T1000 (cell line): Measurements from ENCODE around the gene PCDHB2.
"Not testable (repeated sequence)": the region's sequence is repeated elsewhere in the genome, so short reads cannot be mapped to it uniquely, and the experiment has no call there.

Experiments
- DNase-seq: peaks from one replicate; lab custom pipeline; 2025; ENCODE audit warnings: mixed read lengths; lab: John Stamatoyannopoulos, UW

PCDHB2 gene

GRCh38 chr5:141094481-141095262 is at the start of gene PCDHB2:
PCDHB2 (plus strand) TSS chr5:141094615; CDS start chr5:141094791, 176 bp downstream.
- DNase-seq: peak; percentile 60

GRCh38 chr5:141050622-141051520 is 43.5 kb upstream of the PCDHB2 start, which contains the start of gene PCDHB1:
PCDHB1 (plus strand) TSS chr5:141051374; CDS start chr5:141051471, 97 bp downstream.
- DNase-seq: no peak

GRCh38 chr5:141051521-141051866 is 42.9 kb upstream of the PCDHB2 start:
- DNase-seq: no peak

GRCh38 chr5:141077826-141078225 is 16.6 kb upstream of the PCDHB2 start:
- no peak for DNase-seq

- no peak for DNase-seq
Observed at GRCh38 chr5:141082228-141082627, 12.2 kb upstream of the PCDHB2 start.

- peak; percentile 44 for DNase-seq
Observed at GRCh38 chr5:141084487-141084989, 9.9 kb upstream of the PCDHB2 start.

GRCh38 chr5:141095263-141095641 is 837 bp downstream of the PCDHB2 start:
- no peak for DNase-seq

GRCh38 chr5:141096181-141096580 is 1.8 kb downstream of the PCDHB2 start:
- not testable (repeated sequence) for DNase-seq

- not testable (repeated sequence) for DNase-seq
Observed at GRCh38 chr5:141096586-141096985, 2.2 kb downstream of the PCDHB2 start.

- DNase-seq: no peak
Observed at GRCh38 chr5:141100243-141100805, 5.9 kb downstream of the PCDHB2 start, which contains the start of gene PCDHB3. PCDHB3 (plus strand) TSS chr5:141100473; CDS start chr5:141100650, 177 bp downstream.

- DNase-seq: no peak
Observed at GRCh38 chr5:141101059-141101458, 6.6 kb downstream of the PCDHB2 start.

- not testable (repeated sequence) for DNase-seq
Observed at GRCh38 chr5:141102070-141102469, 7.7 kb downstream of the PCDHB2 start.

- DNase-seq: not testable (repeated sequence)
Observed at GRCh38 chr5:141102471-141102870, 8.1 kb downstream of the PCDHB2 start.

- no peak for DNase-seq
Observed at GRCh38 chr5:141105350-141105749, 10.9 kb downstream of the PCDHB2 start.

GRCh38 chr5:141119250-141119649 is 24.8 kb downstream of the PCDHB2 start:
- no peak for DNase-seq

GRCh38 chr5:141121563-141121962 is 27.1 kb downstream of the PCDHB2 start, which contains the start of gene PCDHB4:
PCDHB4 (plus strand) TSS chr5:141121818; CDS start chr5:141121999, 181 bp downstream.
- no peak for DNase-seq

GRCh38 chr5:141121985-141122384 is 27.6 kb downstream of the PCDHB2 start:
- no peak for DNase-seq

- not testable (repeated sequence) for DNase-seq
Observed at GRCh38 chr5:141123396-141124135, 29.2 kb downstream of the PCDHB2 start.

- no peak for DNase-seq
Observed at GRCh38 chr5:141127305-141127704, 32.9 kb downstream of the PCDHB2 start.

- DNase-seq: peak; percentile 4
Observed at GRCh38 chr5:141135030-141135717, 40.8 kb downstream of the PCDHB2 start, which contains the start of gene PCDHB5. PCDHB5 (plus strand) TSS chr5:141135206; CDS start chr5:141135435, 229 bp downstream.
